HG03045 (cell line): ENCODE data around the gene MPPED2.

Source experiments
- ATAC-seq: cut with Tn5 transposase; IDR thresholded peaks from one replicate; pipeline ENCODE4 v1.9.1; 2021; ENCODE audit warnings: mild to moderate bottlenecking, moderate library complexity; ENCODE audit not compliant: unreplicated experiment

MPPED2 gene, protein sequence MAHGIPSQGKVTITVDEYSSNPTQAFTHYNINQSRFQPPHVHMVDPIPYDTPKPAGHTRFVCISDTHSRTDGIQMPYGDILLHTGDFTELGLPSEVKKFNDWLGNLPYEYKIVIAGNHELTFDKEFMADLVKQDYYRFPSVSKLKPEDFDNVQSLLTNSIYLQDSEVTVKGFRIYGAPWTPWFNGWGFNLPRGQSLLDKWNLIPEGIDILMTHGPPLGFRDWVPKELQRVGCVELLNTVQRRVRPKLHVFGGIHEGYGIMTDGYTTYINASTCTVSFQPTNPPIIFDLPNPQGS

GRCh38 chr11:30586251-30587144 lies at the start of gene MPPED2:
MPPED2 (minus strand) TSS chr11:30586353; CDS start chr11:30580373, 5,980 bp downstream.
- peak; percentile 86 for ATAC-seq

DNA sequence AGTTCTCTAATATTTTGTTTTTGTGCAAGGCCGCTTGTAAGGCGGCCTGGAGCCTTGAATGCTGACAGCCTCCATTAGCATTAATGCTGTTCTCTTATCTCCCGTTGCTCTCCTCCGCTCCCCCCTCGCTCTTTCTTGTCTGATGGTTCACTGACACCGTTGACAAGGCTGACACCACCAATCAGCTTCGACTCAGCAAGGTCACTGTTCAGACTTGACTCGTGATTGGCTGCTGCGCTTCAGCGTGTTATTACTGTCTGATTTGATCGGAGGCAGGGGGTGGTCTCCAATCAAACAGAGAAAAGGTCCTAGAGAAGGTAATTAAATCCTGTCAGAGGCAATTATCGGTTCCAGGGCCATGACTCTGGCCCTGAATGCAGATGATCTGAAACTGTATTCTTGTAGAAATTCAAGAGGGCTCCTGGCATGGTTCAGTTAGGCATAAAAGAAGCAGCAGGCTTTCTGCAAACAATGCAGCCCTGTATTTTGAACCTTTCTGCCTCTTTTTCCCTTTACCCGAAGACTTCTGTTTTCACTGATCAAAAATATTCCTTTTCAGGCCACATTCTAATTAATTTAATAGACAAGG lies 49.3 kb upstream of the MPPED2 start:
- no peak for ATAC-seq

DNA sequence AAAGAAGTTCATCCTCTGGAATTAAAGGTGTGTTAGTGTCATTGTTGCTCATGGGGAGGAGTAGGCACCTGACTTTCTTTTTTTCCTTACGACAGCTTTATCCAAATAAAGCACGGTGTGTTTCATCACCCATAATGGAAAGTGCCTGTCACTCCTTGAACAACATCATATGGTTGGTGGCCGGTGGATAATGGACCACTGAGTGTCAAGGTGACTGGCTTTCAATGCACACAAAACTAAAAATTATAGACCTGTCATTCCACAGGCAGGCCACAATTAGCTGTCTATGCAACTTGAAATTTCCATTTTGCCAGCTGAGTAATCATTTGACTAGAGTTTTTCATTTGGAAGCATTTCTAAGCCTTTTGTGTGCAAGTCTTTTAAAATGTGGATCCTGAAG lies 45.0 kb upstream of the MPPED2 start:
- ATAC-seq = no peak

- ATAC-seq = no peak
Measured at GRCh38 chr11:30619767-30620166, 33.6 kb upstream of the MPPED2 start.

DNA sequence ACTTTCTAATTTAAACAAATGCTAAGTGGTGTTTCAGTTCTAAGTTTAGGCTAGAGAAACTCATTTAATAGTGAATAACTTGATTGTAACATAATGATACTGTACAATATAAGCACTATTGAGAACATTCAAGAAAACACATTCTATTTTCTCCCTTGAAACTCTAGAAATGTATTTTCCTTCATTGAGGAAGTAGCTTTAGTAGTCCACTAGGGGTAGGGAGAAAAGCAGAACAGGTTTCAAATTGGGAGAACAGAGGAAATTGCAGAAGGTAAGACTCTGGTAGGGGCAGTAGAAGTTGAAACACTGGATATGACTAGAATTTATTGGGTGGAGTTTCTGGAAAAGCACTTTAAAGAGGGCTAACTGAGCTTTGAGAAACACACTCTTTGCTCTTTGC lies 31.6 kb upstream of the MPPED2 start:
- ATAC-seq = no peak

DNA sequence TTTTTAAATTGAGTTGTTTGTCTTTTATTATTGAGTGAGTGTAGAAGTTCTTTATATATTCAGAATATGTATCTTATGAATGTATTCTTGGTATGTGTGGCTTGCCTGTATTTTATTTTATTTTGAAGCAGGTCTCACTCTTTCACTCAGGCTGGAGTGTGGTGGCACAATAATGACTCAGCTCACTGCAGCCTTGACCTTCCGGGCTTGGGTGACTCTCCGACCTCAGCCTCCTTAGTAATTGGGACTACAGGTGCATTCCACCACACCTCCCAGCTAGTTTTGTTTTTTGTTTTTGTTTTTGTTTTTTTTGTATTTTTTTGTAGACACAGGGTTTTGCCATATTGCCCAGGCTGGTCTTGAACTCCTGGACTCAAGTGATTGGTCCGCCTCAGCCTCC lies 24.5 kb upstream of the MPPED2 start:
- ATAC-seq = no peak

DNA sequence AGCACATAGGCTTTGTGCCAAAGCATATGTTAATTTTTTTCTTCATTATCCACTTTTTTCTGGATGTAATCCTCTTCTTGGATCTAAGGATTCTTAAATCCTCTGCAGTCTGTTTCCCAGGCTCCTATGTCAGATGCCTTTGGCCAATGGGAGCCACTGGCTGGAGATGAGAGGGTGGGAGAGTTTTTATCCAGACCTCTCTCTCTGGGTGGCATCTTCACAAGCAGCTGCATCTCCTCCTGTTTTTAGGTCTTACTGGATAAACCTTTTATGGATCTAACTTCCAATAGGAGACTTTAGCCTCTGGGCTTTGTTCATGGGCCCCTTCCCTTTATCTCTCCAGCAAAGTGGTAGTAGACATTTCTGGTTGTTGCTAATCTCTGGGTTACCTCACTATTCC lies 22.4 kb upstream of the MPPED2 start:
- no peak for ATAC-seq

GRCh38 chr11:30605036-30605605 lies 19.0 kb upstream of the MPPED2 start:
- ATAC-seq = no peak

DNA sequence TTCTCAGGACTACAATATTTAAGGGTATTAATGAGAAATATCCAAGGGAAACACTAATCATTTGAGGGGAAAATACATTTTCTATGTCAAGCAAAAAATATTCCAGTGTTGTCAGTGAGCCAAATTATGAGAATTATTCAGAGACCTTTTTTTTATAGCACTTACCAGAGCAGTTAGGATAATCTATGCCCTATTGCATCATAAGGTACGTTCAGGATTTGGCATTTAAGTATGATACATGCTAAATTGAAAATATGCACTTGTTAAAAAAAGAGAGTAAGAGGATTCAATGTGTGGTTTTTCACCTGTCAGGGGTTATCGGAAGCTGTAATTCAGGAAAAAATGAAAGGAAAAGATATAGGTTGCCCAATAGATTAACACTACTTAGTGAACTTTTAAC lies 17.2 kb upstream of the MPPED2 start:
- no peak for ATAC-seq

GRCh38 chr11:30596832-30597231 lies 10.7 kb upstream of the MPPED2 start:
- ATAC-seq = no peak

- ATAC-seq = no peak
Measured at GRCh38 chr11:30595934-30596333, 9.8 kb upstream of the MPPED2 start.

DNA sequence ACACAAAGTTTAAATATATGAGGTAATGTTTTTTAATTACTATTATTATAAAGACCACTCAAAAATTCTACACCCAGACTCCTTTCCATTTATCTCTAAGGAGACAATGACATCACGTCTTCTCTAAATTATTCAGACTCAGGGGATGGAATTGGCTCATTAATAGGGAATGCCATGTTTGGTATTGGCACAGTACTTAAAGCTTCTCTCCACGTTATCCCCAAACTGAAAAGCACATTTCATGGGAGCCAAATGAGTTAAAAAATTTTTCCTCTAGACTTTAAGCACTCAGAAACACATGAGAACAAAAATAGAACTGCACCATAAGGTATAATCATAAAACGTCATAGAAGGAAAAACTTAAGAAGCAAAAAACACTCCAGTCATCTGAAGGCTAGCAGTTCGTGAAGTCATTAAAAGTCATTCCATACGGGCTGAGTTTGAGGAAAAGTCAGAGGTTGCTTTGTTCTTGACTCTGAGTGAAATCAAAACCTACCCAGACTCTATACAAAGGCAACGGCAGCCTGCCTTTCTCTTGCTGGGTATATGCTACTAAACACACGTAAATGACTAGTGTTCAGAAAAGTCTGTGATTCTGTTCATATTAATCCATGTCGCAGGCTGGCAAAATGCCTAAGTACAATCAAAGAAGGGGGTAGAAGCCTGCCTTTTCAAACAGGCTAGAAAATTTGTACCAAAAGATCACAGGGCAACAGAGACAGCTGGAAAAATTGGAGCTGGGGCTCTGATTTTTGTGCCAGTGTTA lies 8.7 kb upstream of the MPPED2 start:
- ATAC-seq = no peak

DNA sequence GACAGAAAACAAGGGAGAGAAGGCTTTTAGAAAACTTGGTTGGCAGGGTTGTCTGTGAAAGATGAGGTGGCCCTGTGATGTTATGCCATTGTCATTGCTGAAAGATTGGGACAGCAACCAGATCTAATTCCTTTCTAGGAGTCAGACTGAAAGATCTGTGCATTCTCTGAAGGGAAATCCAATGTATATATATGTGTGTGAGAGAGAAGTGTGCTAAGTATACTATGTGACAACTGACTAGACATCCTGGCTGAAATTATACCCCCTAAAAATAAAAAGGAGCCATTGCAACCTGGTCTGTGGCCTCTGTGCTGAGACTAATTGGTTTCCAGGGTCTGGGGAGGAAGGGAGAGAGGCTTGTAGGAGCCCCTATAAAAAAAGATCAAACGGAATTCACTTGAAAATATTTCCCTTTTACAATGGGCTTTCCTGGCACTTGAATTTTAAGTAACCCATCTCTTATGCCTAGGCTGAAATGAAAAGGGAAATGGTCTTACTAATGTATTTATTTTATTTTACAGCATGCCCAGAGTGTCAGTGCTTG lies 1.2 kb upstream of the MPPED2 start:
- no peak for ATAC-seq

DNA sequence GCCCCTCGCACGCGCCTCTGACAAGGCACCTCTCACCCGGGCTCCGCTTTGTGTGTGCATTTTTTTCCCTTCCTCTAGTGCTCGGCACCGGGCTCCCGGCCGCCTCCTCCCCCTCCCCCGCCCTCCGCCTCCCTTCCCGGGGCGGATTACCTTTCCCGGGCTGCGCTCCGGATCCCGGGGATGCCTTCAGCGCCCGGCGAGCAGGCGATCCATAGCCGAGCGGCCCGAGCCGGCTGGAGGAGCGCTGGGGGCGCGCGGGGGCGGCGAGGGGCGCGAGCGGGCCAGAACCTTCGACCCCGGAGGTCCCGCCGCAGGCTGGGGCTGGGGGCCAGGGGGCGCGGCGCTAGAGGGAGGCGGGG lies 282 bp downstream of the MPPED2 start:
- ATAC-seq = peak; percentile 16

GRCh38 chr11:30585125-30585891 lies 845 bp downstream of the MPPED2 start:
- no peak for ATAC-seq

- no peak for ATAC-seq
Measured at GRCh38 chr11:30583476-30584280, 2.5 kb downstream of the MPPED2 start.

GRCh38 chr11:30582726-30583125 lies 3.4 kb downstream of the MPPED2 start:
- no peak for ATAC-seq

- ATAC-seq = no peak
Measured at GRCh38 chr11:30581675-30582074, 4.5 kb downstream of the MPPED2 start.

- no peak for ATAC-seq
Measured at GRCh38 chr11:30580573-30580972, 5.6 kb downstream of the MPPED2 start.
